NCI-H2029 treated with DMSO at 0.1 percent for 48 hours (cell line): ENCODE data around the gene EXO5.
"Not testable (repeated sequence)": the region's sequence is repeated elsewhere in the genome, so short reads cannot be mapped to it uniquely, and the experiment has no call there.

Experiments used
- DNase-seq: peaks from one replicate; lab custom pipeline; 2025; lab: John Stamatoyannopoulos, UW

The EXO5 gene

DNA sequence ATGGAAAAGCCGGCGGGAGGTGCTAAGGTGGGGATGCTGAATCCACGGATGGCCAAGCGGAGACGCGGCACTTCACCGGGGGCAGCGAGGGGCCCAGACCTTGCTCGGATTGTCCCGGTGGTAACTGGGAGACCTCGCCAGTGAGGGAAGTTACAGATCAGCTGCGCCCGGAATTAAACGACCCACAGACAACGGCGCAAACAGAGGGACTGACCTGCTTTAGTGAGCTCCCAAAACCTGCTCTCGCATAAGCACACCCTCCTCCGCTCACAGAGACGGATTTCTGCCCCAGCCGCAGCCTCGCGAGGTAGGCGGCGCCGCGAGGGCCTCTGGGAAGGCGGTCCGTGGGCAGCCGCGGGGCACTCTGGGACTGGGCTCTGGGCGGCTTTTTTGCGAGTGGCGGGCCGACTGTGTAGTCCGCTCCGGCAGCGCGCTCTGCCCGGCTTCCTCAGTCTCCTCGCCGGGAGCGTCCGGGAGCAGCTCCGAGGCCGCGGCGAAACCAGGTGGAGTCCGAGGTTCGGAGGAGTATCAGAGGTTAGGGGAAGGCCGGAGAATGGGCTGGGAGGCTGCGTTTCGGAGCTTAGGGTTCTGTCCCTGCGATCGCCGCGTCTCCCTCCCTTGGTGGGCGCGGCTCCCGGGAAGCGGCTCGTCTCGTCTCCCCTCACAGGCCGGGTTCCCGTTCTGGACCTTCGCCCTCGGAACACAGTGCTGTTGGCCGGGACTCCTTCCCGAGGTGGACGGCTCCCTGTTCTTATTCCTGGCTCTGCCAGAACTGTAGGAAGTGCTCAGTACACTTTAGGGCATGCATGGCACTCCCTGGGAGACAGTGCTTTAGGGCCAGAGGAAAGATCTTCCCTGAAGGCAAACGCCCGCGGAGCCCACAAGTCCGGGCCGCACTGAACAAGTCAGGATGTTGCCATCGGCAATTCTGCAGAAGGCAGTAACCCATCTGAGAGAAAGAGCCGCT lies at the start of gene EXO5:
Gene EXO5 (plus strand): TSS at position 393 of the 967 bp plus-strand sequence. CDS start 5,778 bp downstream, outside the sequence.
- DNase-seq = peak; percentile 99

- peak; percentile 91 for DNase-seq
Measured at GRCh38 chr1:40462956-40463590, 45.5 kb upstream of the EXO5 start.

DNA sequence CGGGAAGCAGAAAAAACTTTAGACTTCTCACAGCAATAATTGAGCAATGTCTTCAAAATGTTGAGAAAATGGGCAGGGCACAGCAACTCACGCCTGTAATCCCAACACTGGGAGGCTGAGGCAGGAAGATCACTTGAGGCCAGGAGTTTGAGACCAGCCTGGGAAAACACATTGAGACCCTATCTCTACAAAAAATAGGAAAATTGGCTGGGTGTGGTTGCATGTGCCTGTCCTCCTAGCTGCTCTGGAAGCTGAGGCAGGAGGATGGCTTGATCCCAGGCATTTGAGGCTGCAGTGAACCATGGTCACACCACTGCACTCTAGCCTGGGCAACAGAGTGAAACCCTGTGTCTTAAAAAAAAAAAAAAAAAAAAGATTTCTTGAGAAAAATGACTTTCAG lies 39.2 kb upstream of the EXO5 start:
- DNase-seq = no peak

DNA sequence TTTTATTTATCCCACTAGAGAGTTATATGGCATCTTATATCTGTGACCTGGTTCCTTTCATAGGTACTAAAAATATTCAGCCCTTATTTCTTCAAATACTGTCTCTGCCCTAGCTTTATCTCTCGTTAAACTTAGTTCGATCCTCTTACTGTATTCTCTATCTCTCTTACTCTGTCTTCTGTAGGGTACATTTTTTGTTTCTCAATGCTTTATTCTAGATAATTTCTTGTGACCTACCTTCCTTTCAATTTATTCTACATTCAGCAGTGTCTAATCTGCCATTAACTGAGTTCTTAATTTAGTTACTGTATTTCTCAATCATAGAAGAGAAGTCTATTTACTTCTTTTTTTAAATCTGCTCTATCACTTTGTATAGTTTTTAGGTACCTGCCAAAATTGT lies 33.3 kb upstream of the EXO5 start:
- DNase-seq = no peak

GRCh38 chr1:40476924-40477677 lies 31.5 kb upstream of the EXO5 start, which contains the start of gene ZFP69:
Gene ZFP69 (plus strand): TSS chr1:40477290. CDS start chr1:40479362, 2,072 bp downstream.
- DNase-seq = peak; percentile 94

DNA sequence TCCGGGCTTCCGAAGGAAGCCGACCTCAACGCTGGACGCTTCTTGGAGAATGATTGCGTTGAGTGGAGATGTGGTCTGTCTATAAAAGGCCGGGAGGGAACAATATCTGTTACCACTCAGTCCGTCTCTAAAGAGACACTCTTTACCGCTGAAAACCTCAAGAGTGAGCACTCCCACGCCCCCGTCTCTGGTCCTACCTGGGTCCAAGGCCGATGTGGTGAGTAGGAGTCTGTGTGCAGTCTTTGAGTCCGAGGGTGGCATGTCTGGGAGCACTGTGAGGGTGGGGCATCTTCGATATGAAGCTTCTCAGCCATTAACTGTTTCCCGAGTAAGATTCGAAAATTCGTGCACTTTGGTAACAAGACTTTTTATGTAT lies 30.9 kb upstream of the EXO5 start:
- peak; percentile 88 for DNase-seq

- DNase-seq = peak; percentile 76
Measured at GRCh38 chr1:40478276-40478675, 30.3 kb upstream of the EXO5 start.

GRCh38 chr1:40479156-40479555 lies 29.4 kb upstream of the EXO5 start:
- no peak for DNase-seq

DNA sequence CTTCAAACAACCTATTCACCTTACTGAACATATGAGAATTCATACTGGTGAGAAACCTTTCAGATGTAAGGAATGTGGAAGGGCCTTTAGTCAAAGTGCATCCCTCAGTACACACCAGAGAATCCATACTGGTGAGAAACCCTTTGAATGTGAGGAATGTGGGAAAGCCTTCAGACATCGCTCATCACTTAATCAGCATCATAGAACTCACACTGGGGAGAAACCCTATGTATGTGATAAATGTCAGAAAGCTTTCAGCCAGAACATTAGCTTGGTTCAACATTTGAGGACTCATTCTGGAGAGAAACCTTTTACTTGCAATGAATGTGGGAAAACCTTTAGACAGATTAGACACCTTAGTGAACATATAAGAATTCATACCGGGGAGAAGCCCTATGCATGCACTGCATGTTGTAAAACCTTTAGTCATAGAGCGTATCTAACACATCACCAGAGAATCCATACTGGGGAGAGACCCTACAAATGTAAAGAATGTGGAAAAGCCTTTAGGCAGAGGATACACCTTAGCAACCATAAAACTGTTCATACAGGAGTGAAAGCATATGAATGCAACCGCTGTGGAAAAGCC lies 13.2 kb upstream of the EXO5 start:
- DNase-seq = no peak

DNA sequence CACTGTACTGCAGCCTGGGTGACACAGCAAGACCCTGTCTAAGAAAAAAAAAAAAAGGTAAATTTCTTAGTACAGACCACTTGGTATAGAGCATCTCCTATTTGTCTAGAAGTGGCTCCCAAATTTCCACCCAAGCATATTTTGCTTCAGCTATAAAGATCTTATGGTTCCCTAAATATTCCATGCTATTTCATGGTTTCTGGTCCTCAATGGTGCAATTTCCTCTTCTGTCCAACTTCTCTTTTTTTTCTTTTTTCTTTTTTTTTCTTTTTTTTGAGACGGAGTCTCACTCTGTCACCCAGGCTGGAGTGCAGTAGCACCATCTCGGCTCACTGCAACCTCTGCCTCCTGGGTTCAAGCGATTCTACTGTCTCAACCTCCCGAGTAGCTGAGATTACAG lies 5.9 kb upstream of the EXO5 start:
- not testable (repeated sequence) for DNase-seq

DNA sequence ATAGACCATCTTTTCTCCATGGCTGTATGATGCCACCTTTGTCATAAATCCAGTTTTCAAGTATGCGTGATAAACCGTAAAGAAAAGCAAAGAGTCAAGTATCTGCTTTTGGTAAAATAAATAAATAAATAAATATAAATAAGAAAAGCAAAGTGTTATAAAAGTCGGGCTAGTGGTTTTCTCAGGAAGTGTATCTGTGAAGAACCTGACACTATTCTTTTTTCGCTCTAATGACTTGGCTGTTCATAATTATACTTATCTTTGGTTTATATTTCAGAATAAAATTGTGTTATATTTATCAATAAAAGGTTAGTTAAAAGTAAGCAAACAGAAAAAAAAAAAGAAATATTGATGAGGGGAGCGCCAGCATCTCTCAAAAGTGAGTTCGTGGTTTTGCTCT lies 594 bp upstream of the EXO5 start:
- DNase-seq = peak; percentile 86

- no peak for DNase-seq
Measured at GRCh38 chr1:40519517-40519916, 10.9 kb downstream of the EXO5 start.

- no peak for DNase-seq
Measured at GRCh38 chr1:40530735-40531380, 22.3 kb downstream of the EXO5 start.

DNA sequence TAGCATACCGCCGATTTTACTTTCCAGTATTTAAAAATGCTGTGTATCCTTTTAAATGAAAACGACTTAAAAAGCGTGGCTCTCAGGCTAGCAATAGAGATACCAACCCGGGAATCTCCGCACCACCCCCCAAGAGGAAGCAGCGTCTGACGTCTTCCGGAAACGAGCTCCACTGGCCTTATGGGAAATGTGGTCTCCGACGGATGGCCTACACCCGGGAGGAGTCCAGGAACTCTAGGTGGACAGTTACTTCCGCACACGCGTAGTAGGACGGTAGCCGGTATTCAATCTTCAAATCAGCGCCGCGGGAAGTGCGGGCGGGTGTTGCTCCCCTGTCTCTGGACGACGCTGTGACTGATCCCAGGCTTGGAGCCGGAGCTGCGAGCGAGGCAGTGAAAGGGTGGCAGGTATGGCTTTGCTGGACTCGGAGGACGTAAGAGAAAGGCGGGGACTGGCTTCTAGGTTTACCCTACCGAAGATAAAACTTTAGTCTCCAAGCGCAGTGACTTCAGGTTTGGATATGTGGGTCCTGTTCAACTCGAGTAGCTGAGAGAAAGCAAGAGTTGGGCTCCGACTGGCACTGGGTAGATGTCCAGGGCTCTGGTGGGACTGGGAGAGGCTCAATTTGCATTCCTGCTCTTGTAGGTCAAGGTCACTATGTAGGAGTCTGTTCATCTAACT lies 23.0 kb downstream of the EXO5 start, which contains the start of gene ZNF684:
Gene ZNF684 (plus strand): TSS at position 257 of the 681 bp plus-strand sequence. CDS start 1,530 bp downstream, outside the sequence.
- peak; percentile 100 for DNase-seq

- no peak for DNase-seq
Measured at GRCh38 chr1:40532062-40532389, 23.5 kb downstream of the EXO5 start.

DNA sequence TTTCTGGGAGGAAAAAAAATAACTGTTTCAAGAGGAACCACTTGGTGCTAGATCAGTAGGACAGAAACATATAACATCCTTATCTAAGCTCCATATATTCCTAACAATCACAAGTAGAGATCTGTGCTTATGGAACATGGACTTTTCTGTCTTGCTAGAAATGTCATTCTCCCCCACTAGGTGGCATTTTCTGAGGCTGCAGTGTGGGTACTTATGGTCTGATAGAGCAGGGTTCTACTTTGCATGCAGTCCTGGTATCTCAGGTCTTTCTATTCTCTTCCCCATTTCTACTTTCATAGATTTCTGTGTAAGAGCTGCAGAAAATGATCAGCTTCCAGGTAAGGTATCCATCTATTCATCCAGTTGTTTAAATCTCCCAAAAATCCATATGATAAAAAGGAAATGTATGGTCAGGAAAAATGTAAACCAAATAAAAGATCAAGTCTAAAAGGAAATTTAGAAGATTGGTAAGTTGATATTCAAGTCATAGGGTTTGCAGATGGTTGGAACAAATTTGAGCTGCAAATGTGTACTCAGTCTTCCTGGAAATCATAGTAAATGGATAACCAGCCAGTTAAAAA lies 24.4 kb downstream of the EXO5 start:
- peak; percentile 91 for DNase-seq

DNA sequence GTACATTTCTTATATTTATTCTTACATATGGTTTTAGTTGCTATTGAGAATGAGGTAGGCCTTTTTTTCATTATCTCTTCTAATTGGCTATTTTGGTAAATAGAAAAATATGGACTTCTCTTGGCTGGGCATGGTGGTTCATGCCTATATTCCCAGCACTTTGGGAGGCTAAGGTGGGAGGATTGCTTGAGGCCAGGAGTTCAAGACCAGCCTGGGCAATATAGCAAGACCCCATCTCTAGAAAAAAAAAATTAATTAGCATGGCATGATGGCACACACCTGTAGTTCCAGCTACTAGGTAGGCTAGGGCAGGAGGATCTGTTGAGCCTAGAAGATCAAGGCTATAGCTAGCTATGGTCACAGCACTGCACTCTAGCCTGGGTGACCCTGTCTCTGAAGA lies 26.0 kb downstream of the EXO5 start:
- DNase-seq = no peak

DNA sequence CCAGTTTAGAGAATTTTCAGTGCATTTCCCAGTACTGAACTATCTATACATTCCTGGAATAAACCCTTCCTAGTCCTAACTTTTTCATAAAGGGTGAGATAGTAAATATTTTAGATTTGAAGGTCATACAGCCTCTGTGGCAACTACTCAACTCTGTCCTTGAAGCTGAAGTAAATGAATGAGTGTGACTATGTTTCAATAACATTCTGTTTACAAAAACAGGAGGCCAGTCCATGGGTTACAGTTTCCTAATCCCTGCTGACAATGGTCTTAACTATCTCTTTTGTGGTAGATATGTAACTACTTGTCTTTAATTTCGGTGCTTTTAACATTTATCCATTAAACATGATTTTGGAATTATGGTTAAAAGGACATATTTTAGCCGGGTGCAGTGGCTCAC lies 27.2 kb downstream of the EXO5 start:
- no peak for DNase-seq

GRCh38 chr1:40539338-40539737 lies 30.8 kb downstream of the EXO5 start:
- no peak for DNase-seq

DNA sequence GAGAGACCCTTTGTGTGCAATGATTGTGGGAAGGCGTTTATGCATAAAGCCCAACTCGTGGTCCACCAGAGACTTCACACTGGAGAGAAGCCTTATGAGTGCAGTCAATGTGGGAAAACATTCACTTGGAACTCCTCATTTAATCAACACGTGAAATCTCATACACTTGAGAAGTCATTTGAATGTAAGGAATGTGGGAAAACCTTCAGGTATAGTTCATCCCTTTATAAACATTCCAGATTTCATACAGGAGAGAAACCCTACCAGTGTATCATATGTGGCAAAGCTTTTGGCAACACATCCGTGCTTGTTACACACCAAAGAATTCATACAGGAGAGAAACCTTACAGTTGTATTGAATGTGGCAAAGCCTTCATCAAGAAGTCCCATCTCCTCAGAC lies 38.4 kb downstream of the EXO5 start:
- DNase-seq = no peak

GRCh38 chr1:40553017-40553416 lies 44.5 kb downstream of the EXO5 start:
- no peak for DNase-seq
